Measurements from ENCODE around the gene RBM47.
"Not testable (repeated sequence)": the region's sequence is repeated elsewhere in the genome, so short reads cannot be mapped to it uniquely, and the experiment has no call there.

The RBM47 gene

DNA sequence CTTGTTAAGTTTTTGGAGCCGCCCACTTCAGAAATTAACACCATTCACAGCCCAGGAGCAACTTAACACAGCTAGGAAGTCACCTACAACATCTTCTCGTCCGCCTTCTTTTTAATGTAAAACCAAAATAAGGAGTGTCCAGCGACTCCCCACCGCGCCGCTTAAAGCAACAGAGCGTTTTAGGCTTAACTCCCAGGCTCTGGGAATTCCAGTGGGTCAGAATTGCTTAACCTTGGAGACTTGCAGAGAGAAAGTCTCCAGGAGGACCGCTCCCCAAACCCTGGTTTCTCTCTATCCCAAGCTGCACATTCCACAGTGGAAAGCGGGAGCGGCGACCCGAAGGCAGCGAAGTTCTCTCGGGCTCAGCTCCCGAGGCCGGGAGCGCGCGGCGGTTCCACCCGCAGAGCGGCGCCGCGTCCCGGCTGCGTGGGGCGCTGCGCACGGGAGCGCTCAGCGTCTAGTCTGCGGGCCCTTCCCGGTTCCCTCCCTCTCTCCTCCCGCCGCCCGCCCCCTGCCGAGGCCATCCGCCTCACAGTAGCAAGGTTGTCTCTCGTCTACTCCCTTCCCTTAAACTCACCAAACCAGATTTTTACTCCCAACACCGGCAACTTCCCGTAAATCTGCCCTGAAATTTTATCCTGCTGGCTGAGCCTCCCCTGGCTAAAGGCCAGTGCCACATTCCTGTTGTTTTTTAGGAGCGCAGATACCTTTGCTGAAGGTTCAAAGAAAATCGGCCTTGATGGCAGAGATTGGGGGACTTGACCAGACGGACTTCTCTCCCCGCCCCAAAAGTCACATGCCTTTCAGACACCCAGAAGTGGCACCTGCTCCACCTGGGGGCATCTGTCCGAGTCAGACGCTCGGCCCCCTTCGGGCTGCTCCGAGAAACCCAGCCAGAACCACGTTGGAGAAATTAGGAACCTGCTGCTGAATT lies at the start of gene RBM47:
Gene RBM47, minus strand, starts transcription at position 464 of the 934 bp plus-strand sequence. CDS start 190,971 bp downstream, outside the sequence.
- DNase-seq, result peak; percentile 8

DNA sequence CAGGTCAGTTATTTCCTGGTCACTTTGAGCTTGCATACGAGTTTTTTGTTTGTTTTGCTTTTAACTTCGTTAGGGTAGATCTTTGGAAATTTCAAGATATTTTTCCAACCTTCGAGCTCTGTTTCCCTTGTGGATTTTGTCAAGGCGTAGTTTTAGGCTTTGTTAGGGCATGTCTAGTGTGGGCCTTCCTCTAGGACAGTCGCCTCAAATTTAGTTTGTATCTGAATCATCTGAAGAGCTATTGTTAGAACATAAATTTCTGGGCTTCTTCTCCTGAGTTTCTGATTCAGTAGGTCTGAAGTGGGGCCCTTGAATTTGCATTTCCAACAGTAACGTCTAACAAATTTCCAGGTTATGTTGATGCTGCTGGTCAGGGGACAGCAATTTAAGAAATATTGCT lies 48.8 kb upstream of the RBM47 start:
- no peak for DNase-seq

DNA sequence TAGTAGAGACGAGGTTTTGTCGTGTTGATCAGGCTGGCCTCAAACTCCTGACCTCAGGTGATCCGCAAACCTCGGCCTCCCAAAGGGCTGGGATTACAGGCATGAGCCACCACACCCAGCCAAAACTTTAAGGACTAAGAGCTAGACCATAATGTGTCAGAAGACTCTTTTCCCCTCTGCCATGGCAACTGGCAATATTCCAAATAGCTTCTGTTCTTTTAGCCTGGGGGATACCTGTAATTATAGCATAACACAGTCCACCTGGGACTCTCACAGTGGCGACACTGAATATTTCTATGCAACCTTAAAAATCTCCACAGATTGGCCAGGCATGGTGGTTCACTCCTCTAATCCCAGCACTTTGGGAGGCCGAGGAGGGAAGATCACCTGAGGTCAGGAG lies 45.5 kb upstream of the RBM47 start:
- DNase-seq, result no peak

- DNase-seq, result peak; percentile 83
Measured at GRCh38 chr4:40672528-40673522, 43.2 kb upstream of the RBM47 start.

DNA sequence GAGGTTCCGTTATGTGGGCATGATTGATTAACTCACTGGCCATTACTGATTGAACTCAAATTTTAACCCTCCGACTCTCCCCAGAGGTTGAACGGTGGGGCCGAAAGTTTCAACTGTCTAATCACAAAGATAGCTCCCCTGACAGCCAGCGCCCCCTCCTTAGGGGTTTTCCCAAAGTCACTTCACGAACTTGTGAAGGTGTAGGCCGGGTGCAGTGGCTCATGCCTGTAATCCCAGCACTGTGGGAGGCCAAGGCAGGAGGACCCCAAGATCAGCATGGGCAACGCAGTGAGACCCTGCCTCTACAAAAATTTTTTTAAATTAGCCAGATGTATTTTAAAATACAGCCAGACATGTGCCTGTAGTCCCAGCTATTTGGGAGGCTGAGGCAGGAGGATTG lies 39.8 kb upstream of the RBM47 start:
- no peak for DNase-seq

DNA sequence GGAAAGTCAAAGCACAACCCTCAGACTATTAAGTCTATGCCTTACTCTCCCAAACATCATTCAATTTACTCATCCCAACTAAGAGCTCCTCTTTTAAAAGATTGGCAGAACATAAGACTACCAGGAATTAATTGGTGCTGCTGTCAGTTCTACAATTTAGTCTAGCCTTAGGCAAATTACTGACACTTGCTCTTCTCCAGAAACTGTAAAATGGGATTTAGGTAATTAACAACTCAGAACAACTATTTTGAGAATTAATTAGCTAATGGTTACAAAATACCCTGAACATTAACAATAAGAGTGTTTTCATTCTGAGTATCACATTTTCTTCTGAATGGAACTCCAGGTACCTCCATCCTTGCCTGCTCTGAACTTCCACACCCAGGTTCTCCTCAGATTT lies 36.2 kb upstream of the RBM47 start:
- no peak for DNase-seq

DNA sequence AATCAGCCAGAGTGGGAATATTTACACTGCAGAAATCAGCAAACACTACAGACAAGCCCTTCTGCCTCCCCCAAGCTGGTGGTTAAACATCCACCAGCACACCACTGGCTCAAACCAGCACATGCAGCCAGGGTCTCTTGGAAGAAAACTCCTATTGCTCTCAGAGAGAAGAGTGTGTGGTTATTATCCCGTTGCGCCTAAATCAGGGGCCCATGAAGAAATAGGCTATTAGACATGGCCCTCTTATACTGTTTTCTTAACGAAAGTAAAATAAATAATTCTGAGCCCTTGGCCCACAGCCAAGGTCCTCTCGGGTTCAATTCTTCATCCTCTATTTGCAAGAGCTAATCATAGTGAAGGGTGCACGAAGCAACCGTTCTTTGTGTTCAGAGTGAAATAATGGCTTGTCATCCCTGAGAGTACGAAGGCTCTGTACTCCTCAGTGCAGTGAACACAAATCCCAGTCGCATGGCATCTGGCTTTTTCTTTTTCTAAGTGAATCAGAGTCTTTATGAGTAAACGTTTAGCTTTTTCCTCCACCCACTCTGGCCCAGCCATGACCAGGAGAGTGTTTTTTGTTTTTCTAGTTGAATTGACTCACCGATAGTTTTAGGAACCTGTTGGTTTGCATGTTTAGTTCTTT lies 33.4 kb upstream of the RBM47 start:
- no peak for DNase-seq

DNA sequence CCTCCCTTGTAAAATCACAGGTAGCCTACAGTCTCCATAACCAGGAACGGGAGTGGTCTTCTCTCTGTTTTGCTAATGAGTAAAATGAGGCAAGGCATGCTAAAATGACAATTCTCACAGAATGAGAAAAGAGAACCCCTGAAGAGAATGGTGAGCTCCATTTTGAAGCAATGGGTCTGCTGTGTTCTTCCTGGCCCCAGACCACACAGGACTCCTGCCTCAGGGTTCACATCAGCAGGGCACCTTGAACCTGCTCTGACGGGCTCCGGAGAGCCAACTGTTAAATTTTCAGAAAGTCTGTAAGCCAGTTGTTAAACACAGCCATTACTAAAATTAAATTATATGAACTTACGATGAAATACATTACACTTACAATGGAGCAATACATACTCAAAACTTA lies 32.1 kb upstream of the RBM47 start:
- DNase-seq, result no peak

GRCh38 chr4:40656201-40656863 lies 26.7 kb upstream of the RBM47 start:
- no peak for DNase-seq

GRCh38 chr4:40651280-40651679 lies 21.6 kb upstream of the RBM47 start:
- no peak for DNase-seq

- DNase-seq, result no peak
Measured at GRCh38 chr4:40649321-40649720, 19.7 kb upstream of the RBM47 start.

- DNase-seq, result no peak
Measured at GRCh38 chr4:40648742-40649281, 19.1 kb upstream of the RBM47 start.

DNA sequence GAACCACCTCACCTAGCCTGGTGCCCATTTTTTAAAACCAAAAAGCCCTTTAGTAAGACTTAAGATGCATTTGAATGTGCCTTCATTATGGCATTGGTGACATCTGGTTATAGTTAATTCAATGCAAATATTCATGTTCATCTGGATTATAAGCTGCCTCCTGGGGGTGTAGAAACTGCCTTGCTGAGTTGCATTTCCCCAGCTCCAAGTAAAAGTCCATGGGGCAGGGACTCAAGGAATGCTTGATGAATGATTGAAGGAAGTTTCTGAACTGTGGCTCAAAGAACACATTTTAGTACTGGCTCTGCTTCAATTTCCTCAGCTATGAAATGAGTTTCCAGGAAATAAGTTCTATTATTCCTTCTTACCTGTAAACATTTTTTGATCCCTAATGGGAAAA lies 18.5 kb upstream of the RBM47 start:
- DNase-seq, result no peak

GRCh38 chr4:40645586-40645985 lies 15.9 kb upstream of the RBM47 start:
- DNase-seq, result no peak

DNA sequence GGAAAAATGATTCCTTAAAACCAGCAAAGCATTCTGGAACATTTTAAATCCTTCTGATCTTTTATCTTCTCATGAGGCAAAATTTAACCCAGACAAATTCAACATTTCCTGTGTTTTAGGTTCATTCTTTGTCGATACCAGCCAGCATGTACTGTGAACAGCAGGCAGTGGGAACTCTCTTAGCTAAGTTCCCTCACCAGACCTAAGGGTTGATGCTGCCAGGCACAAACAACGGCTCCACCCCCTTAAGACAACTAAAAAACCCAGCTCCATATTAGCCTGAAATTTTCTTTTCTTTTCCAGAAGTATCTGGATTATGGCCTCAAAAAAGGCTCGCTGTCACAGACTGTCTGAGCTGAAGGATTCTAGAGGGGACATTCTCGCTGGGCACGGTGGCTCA lies 2.4 kb upstream of the RBM47 start:
- DNase-seq, result no peak

GRCh38 chr4:40630335-40631021 lies 814 bp upstream of the RBM47 start:
- DNase-seq, result peak; percentile 18

GRCh38 chr4:40628888-40629287 lies 776 bp downstream of the RBM47 start:
- DNase-seq, result no peak

DNA sequence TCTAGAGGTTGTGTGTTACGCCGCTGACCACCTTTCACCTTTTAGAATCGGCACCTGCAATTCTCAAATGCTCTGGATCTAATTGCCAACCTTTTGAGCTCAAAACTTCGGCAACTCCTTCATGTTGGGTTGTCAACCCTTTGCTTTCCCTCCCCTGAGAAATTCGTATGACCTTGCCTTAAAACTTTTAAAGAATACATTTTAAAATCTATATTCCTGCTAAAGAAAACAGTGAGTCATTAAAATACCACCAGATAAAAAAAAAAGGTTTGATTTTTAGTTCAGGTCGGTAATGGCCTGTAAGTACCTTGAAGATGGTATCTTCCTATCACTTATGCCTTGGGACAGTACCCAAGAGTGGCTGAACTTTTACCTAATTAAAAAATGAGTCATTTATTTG lies 1.3 kb downstream of the RBM47 start:
- DNase-seq, result not testable (repeated sequence)

DNA sequence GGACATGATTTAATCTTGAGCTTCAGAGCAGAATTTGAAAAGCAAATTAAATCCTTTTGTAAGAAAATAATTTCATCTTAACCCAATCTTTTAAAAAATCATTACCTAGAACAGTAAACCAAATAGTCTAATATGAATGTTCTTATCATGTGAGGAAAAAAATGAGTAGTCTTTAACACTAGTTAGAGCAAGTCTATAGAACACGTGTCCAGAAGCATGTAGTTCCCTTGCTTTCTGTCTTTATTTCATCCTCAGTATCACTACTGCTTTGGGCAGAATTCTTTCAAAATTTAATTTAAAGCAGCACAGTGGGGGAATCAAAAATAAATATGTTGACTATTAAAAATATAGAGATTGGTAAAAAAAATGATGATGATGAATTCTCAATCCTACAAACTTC lies 2.1 kb downstream of the RBM47 start:
- no peak for DNase-seq

GRCh38 chr4:40626183-40626990 lies 3.3 kb downstream of the RBM47 start:
- DNase-seq, result no peak

GRCh38 chr4:40623707-40624106 lies 6.0 kb downstream of the RBM47 start:
- no peak for DNase-seq

All from hematopoietic multipotent progenitor cell treated with erythropoietin and hydrocortisone succinate and interleukin-3 and kit ligand, for 6 days (in vitro differentiated cells).